K562 (cell line): ENCODE data around the gene EIF1AY. TPM values are rescaled to one million over a fixed set of nuclear protein-coding genes. Genes with fewer than 3 reads are reported as not detected.

Experiments
- ATAC-seq: fragments of 200-7000 bp; cut with Tn5 transposase; 3 replicates; pipeline ENCODE4 v1.9.1; 2020; ENCODE audit warnings: moderate library complexity
- BruUV-seq: library from RNA; stranded (reverse); fragments of 400-500 nt; replicated peaks from 2 replicates; lab custom pipeline; 2021; lab: Mats Ljungman, UMichigan
- CTCF ChIA-PET: fragments of 300-600 bp; formaldehyde crosslinking; extraction: SDS; loops from one replicate; lab custom pipeline; 2021; ENCODE audit warnings: low intra/inter-chr PET ratio; lab: Yijun Ruan, JAX
- POLR2A ChIA-PET: fragments of 300-600, 350-650 bp; sonication (Branson Sonifier 250); formaldehyde crosslinking; extraction: SDS; loops from one replicate; lab custom pipeline; 2021; ENCODE audit warnings: antibody characterized with exemption, inconsistent platforms; lab: Yijun Ruan, JAX
- DNase-seq, 4 experiments: peaks; one replicate each; pipeline versions ENCODE4 v3.0.0 to v3.0.0-alpha.2; 2011 to 2018; ENCODE audit warnings: low spot score in 3 of 4, mixed read lengths in 3 of 4; ENCODE audit errors: extremely low read depth in 1 of 4
- FAIRE-seq: peaks from 2 replicates; lab custom pipeline; 2011; peaks lifted over from hg19 to GRCh38; lab: Jason Lieb, UNC
- H2AFZ ChIP-seq: 2 replicates; pipeline ENCODE4 v1.6.0; 2011; ENCODE audit warnings: low read depth, low read length, control low read depth, inconsistent platforms
- H3K27ac ChIP-seq: fragments of 200-600 bp; 3 replicates; pipeline ENCODE4 v1.8.0; 2011; ENCODE audit warnings: low read depth, mild to moderate bottlenecking, control low read depth, inconsistent platforms, low read length, moderate library complexity, mixed read lengths; ENCODE audit errors: extremely low read depth
- H3K27me3 ChIP-seq, 2 experiments: fragments of 300-600 bp in 1 of 2; 2 replicates in 1 of 2; 3 replicates in 1 of 2; pipeline versions ENCODE4 v1.6.0 to v1.8.0; 2011; ENCODE audit warnings: inconsistent platforms in 2 of 2, low read length in 2 of 2, mild to moderate bottlenecking in 1 of 2, mixed read lengths in 1 of 2, moderate library complexity in 1 of 2; ENCODE audit not compliant: control insufficient read depth in 2 of 2, insufficient read depth in 2 of 2
- H3K36me3 ChIP-seq: fragments of 300-600 bp; 3 replicates; pipeline ENCODE4 v1.8.0; 2011; ENCODE audit warnings: mild to moderate bottlenecking, low read length, inconsistent platforms; ENCODE audit not compliant: control insufficient read depth, insufficient read depth
- H3K4me1 ChIP-seq, 2 experiments: fragments of 200-600 bp in 1 of 2; replicated peaks in 1 of 2; 2 replicates in 1 of 2; 3 replicates in 1 of 2; pipeline versions ENCODE4 v1.5.1 to v1.8.0; 2011; ENCODE audit warnings: inconsistent platforms in 2 of 2, low read length in 2 of 2, mild to moderate bottlenecking in 1 of 2, mixed read lengths in 1 of 2, moderate library complexity in 1 of 2; ENCODE audit not compliant: control insufficient read depth in 2 of 2, insufficient read depth in 2 of 2
- H3K4me2 ChIP-seq: 2 replicates; pipeline ENCODE4 v1.6.1; 2011; ENCODE audit warnings: low read length, control low read depth, inconsistent platforms, mixed read lengths; ENCODE audit not compliant: insufficient read depth
- H3K4me3 ChIP-seq: fragments of 200-600 bp; sonication (generic), shearing (Covaris generic); 2 replicates; pipeline ENCODE4 v1.5.1; 2016; ENCODE audit warnings: control low read depth, inconsistent platforms
- H3K79me2 ChIP-seq: fragments of 200-600 bp; 3 replicates; pipeline ENCODE4 v1.8.0; 2011; ENCODE audit warnings: low read length, inconsistent platforms; ENCODE audit not compliant: control insufficient read depth, insufficient read depth
- H3K9ac ChIP-seq, 2 experiments: 2 replicates each; pipeline versions ENCODE4 v1.6.0 to v1.6.1; 2011; ENCODE audit warnings: low read depth in 2 of 2, low read length in 2 of 2, control low read depth in 1 of 2, inconsistent platforms in 1 of 2, mild to moderate bottlenecking in 1 of 2, mixed read lengths in 1 of 2; ENCODE audit not compliant: insufficient read depth in 1 of 2
- H3K9me1 ChIP-seq: one replicate; pipeline ENCODE4 v1.6.0; 2011; ENCODE audit warnings: inconsistent platforms, mild to moderate bottlenecking, low read length, moderate library complexity; ENCODE audit not compliant: control insufficient read depth, insufficient read depth
- H3K9me3 ChIP-seq: replicated peaks from 2 replicates; pipeline ENCODE4 v1.5.1; 2011; ENCODE audit warnings: low read depth, low read length, inconsistent platforms; ENCODE audit not compliant: control insufficient read depth, insufficient read depth
- H4K20me1 ChIP-seq: replicated peaks from 2 replicates; pipeline ENCODE4 v1.6.1; 2011; ENCODE audit warnings: low read length, inconsistent platforms, mixed read lengths; ENCODE audit not compliant: control insufficient read depth, insufficient read depth
- ATF6 ChIP-seq: sonication (generic); formaldehyde crosslinking; IDR thresholded peaks from 2 replicates; pipeline ENCODE4 v1.4.0; 2020; ENCODE audit warnings: mild to moderate bottlenecking, missing genetic modification reagents
- BMI1 ChIP-seq: fragments of 150-350 bp; IDR thresholded peaks from 2 replicates; pipeline ENCODE4 v1.6.1; 2014; ENCODE audit warnings: low read length
- BRD4 ChIP-seq: fragments of 200-600 bp; sonication (generic); IDR thresholded peaks from 2 replicates; pipeline ENCODE4 v1.6.1; 2017; ENCODE audit warnings: inconsistent platforms
- MCM2 ChIP-seq: fragments of 450-650 bp; IDR thresholded peaks from 2 replicates; pipeline ENCODE4 v1.6.1; 2017; ENCODE audit warnings: low read depth, mild to moderate bottlenecking
- MED1 ChIP-seq: sonication (generic); formaldehyde crosslinking; IDR thresholded peaks from 2 replicates; pipeline ENCODE4 v1.8.1; 2023; ENCODE audit warnings: missing genetic modification reagents, borderline replicate concordance
- NCOA4 ChIP-seq: fragments of 450-650 bp; IDR thresholded peaks from 2 replicates; pipeline ENCODE4 v1.6.1; 2018; ENCODE audit warnings: mild to moderate bottlenecking; ENCODE audit not compliant: partially characterized antibody
- NFYB ChIP-seq: IDR thresholded peaks from 2 replicates; pipeline ENCODE4 v1.6.1; 2011; ENCODE audit warnings: mild to moderate bottlenecking, moderate library complexity; ENCODE audit not compliant: insufficient read length; ENCODE audit errors: extremely low read depth
- NR2C2 ChIP-seq, 2 experiments: fragments of 200-800 bp in 1 of 2; sonication (Bioruptor generic) in 1 of 2; sonication (generic) in 1 of 2; formaldehyde crosslinking in 1 of 2; IDR thresholded peaks; 2 replicates each; pipeline versions ENCODE4 v1.6.1 to v1.8.0; 2016 to 2022; ENCODE audit warnings: mild to moderate bottlenecking in 1 of 2, missing compliant biosample characterization in 1 of 2, missing genetic modification characterization in 1 of 2, missing genetic modification reagents in 1 of 2
- NR3C1 ChIP-seq: sonication (generic); formaldehyde crosslinking; IDR thresholded peaks from 2 replicates; pipeline ENCODE4 v1.8.1; 2022; ENCODE audit warnings: missing genetic modification reagents
- POLR3G ChIP-seq: IDR thresholded peaks from 2 replicates; pipeline ENCODE4 v1.6.1; 2011; ENCODE audit not compliant: insufficient read length, insufficient replicate concordance; ENCODE audit errors: extremely low read depth
- TAF15 ChIP-seq: fragments of 200-400 bp; formaldehyde crosslinking; IDR thresholded peaks from 2 replicates; pipeline ENCODE4 v1.6.1; 2017; ENCODE audit warnings: mild to moderate bottlenecking, low read depth, low read length, moderate library complexity
- ZNF165 ChIP-seq: fragments of 250-450 bp; sonication (Bioruptor Pico); IDR thresholded peaks from 2 replicates; pipeline ENCODE4 v1.4.0; 2020; ENCODE audit warnings: borderline replicate concordance
- ZNF175 ChIP-seq: fragments of 200-800 bp; sonication (Bioruptor generic); IDR thresholded peaks from 2 replicates; pipeline ENCODE4 v1.6.1; 2016; ENCODE audit warnings: low read depth, mild to moderate bottlenecking, missing genetic modification characterization, missing compliant biosample characterization
- ZNF274 ChIP-seq: IDR thresholded peaks from 2 replicates; pipeline ENCODE4 v1.6.1; 2011; ENCODE audit warnings: low read depth, mild to moderate bottlenecking, low read length, moderate library complexity, borderline replicate concordance
- ZNF282 ChIP-seq: sonication (generic); formaldehyde crosslinking; IDR thresholded peaks from 2 replicates; pipeline ENCODE4 v1.8.1; 2023; ENCODE audit warnings: missing genetic modification reagents
- WGBS: fragments of 100-300 bp; shearing (Covaris generic); methylation state at CpG from one replicate; pipeline ENCODE4 v1.1.6; 2016; ENCODE audit warnings: low coverage, mixed read lengths; ENCODE audit not compliant: insufficient coverage; ENCODE audit errors: missing lambda C conversion rate; 5-methylcytosine and 5-hydroxymethylcytosine counted together
- in situ Hi-C: fragments of 300-500 bp; cut with MboI; formaldehyde crosslinking; loops from 4 replicates; pipeline ENCODE4 v1.15.0; 2018; ENCODE audit warnings: inconsistent platforms, mixed read lengths
- intact Hi-C: fragments of 100-400 bp; cut with micrococcal nuclease; formaldehyde crosslinking; loops from 2 replicates; pipeline ENCODE4 v1.14.2; 2022
- polyA plus RNA-seq, 8 experiments: library from polyadenylated mRNA; depleted of rRNA in 4 of 8; stranded (reverse) in 5 of 8; unstranded in 3 of 8; fragments of >200 nt; fragmentation: Nextera tagmentation in 2 of 8; fragmentation: Illumina TruSeq in 1 of 8; extraction: Ambion mirVana in 2 of 8; extraction: Trizol in 1 of 8; gene quantifications; 2 replicates each; pipeline versions ENCODE4 v1.2.1 to v1.2.3, GENCODE V29; 2011 to 2014; ENCODE audit warnings: inconsistent platforms in 1 of 8, missing spikeins in 1 of 8
- total RNA-seq, 7 experiments: library from RNA; depleted of rRNA in 6 of 7; stranded (reverse); fragments of >200 nt in 6 of 7; fragmentation: Illumina TruSeq in 2 of 7; extraction: Trizol in 2 of 7; gene quantifications; 2 replicates each; pipeline versions ENCODE4 v1.2.1 to v1.2.3, GENCODE V29; 2011 to 2021; ENCODE audit warnings: low replicate concordance in 1 of 7
- TF ChIP-seq, protein P1 (sequence below): fragments of 450-650 bp; IDR thresholded peaks from 2 replicates; pipeline ENCODE4 v1.6.1; 2016; ENCODE audit warnings: low read depth, mild to moderate bottlenecking, moderate library complexity

EIF1AY gene
- total and polyA plus RNA-seq, 9 of the 15 experiments (the other 6 are each of a cell fraction or from before 2014, with no cell fraction given): not detected

DNA sequence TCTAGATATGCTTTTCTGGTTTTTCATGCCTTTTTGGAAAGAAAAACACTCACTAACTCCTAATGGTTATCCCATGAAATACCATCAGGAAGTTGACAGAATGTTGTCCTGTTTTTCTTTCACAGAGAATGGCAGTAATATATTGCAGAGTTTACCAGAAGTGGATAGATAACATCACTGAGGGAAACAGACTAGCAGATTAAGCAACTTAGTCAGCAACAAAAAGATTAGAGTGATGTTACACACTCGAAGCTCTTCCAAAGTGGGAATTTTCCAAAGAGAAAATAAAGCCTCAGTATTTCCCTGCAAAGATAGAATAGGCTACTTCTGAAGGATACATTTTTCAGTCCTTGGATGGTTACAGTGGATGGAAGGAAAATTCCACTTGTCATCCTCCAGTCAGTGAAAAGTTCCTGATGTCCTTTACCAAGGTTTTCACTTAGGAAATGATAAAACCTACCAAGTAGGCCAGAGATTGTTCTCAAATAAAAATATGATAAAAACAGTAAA lies 31.1 kb upstream of the EIF1AY start:
- no peak for ATAC-seq
- intact Hi-C loops: no loop called here

More for the DNA sequence above, 31.1 kb upstream of the EIF1AY start:
- H3K9ac ChIP-seq: no peak overlapping the region
- ChIA-PET CTCF (no interaction called here), POLR2A (no interaction called here)
- TF ChIP-seq BRD4 (no peak), BMI1 (no peak), ATF6 (CRISPR knock-in tag) (no peak), ZNF274 (no peak), MCM2 (no peak), NCOA4 (no peak), POLR3G (no peak), NR2C2 (CRISPR knock-in tag; IDR thresholded peaks at IDR 0.05) (no peak), NR2C2 (tag; IDR thresholded peaks at IDR 0.05) (no peak), ZNF282 (CRISPR knock-in tag) (no peak), TAF15 (no peak), ZNF175 (CRISPR knock-in tag) (no peak), ZNF165 (CRISPR knock-in tag) (no peak), NR3C1 (CRISPR knock-in tag) (no peak), MED1 (CRISPR knock-in tag) (no peak), NFYB (no peak)
- TF ChIP-seq, protein P1, sequence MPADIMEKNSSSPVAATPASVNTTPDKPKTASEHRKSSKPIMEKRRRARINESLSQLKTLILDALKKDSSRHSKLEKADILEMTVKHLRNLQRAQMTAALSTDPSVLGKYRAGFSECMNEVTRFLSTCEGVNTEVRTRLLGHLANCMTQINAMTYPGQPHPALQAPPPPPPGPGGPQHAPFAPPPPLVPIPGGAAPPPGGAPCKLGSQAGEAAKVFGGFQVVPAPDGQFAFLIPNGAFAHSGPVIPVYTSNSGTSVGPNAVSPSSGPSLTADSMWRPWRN: no peak
- DNase-seq: no peak
- no peak overlapping the region for H2AFZ ChIP-seq
- no peaks in the 10 kb centered on the region for H4K20me1 ChIP-seq
- WGBS: no CpG with 5 or more reads among the region's 1 CpG
- no TSS peak for BruUV-seq
- in situ Hi-C loops: no loop called here
- FAIRE-seq: no peak
- H3K79me2 ChIP-seq: no peaks in the 10 kb centered on the region
- no peaks in the 10 kb centered on the region for H3K4me1 ChIP-seq
- H3K9me1 ChIP-seq: no peaks in the 10 kb centered on the region
- no peak overlapping the region for H3K4me3 ChIP-seq
- H3K36me3 ChIP-seq: no peaks in the 10 kb centered on the region
- no peaks in the 10 kb centered on the region for H3K9me3 ChIP-seq
- H3K27me3 ChIP-seq: no peaks in the 10 kb centered on the region
- no peak overlapping the region for H3K27ac ChIP-seq
- H3K4me2 ChIP-seq: no peak overlapping the region
